Left ventricle myocardium inferior (tissue), 1 donor: ENCODE data around the gene EPHX1. TPM values are rescaled to one million over a fixed set of nuclear protein-coding genes. Genes with fewer than 3 reads are reported as not detected.
"Not testable (repeated sequence)": the region's sequence is repeated elsewhere in the genome, so short reads cannot be mapped to it uniquely, and the experiment has no call there.

Experiments used
- DNase-seq: peaks from one replicate; pipeline ENCODE4 v3.0.0-alpha.2; 2020
- H3K27ac ChIP-seq: fragments of 200-600 bp; replicated peaks from 2 replicates; pipeline ENCODE4 v1.8.0; 2021
- H3K27me3 ChIP-seq: fragments of 200-600 bp; 2 replicates; pipeline ENCODE4 v1.8.0; 2021; ENCODE audit warnings: low read depth
- H3K36me3 ChIP-seq: fragments of 200-600 bp; 2 replicates; pipeline ENCODE4 v1.8.0; 2021
- H3K4me1 ChIP-seq: fragments of 200-600 bp; 2 replicates; pipeline ENCODE4 v1.8.0; 2021
- H3K4me3 ChIP-seq: fragments of 200-600 bp; 2 replicates; pipeline ENCODE4 v1.8.0; 2021; ENCODE audit warnings: mild to moderate bottlenecking, moderate library complexity
- H3K9me3 ChIP-seq: fragments of 200-600 bp; replicated peaks from 2 replicates; pipeline ENCODE4 v1.8.0; 2021
- CTCF ChIP-seq: fragments of 200-600 bp; IDR thresholded peaks from 2 replicates; pipeline ENCODE4 v1.8.0; 2021; ENCODE audit warnings: antibody characterized with exemption, mild to moderate bottlenecking, borderline replicate concordance
- intact Hi-C: fragments of 100-400 bp; cut with micrococcal nuclease; formaldehyde crosslinking; loops from one replicate; pipeline ENCODE4 v1.11.0; 2022
- total RNA-seq: library from RNA; stranded (reverse); fragmentation: NEBNext Ultra II Directional; extraction: Animal tissue kit (Norgen Biotek cat#: 25700); gene quantifications from one replicate; pipeline ENCODE4 v1.2.1, GENCODE V29; 2021
- donor health status: DM: no; HTN: yes; CAD: no; lungs with severe emphysema.

The EPHX1 gene
- total RNA-seq, 1 donor from 2014 or later: 49.7 TPM

GRCh38 chr1:225835856-225836255 lies 25.9 kb downstream of the EPHX1 start:
- no peak for TF ChIP-seq CTCF
- Histone ChIP-seq H3K9me3 (no peaks in the 10 kb centered on the region), H3K4me1 (peaks cover 28% of the 10 kb centered on the region), H3K27me3 (no peaks in the 10 kb centered on the region), H3K4me3 (no peak overlapping the region), H3K27ac (peak overlapping the region; percentile 83), H3K36me3 (peaks cover 68% of the 10 kb centered on the region)
- DNase-seq: peak; percentile 82
- intact Hi-C loops: no loop called here

- intact Hi-C loops, H3K27me3 ChIP-seq, H3K9me3 ChIP-seq, DNase-seq, H3K4me3 ChIP-seq: not testable (repeated sequence)
- Histone ChIP-seq H3K36me3 (peaks cover 67% of the 10 kb centered on the region), H3K27ac (peak overlapping the region; percentile 83), H3K4me1 (peaks cover 28% of the 10 kb centered on the region)
Observed at GRCh38 chr1:225836296-225836695, 26.4 kb downstream of the EPHX1 start.

GRCh38 chr1:225838793-225839192 lies 28.9 kb downstream of the EPHX1 start:
- peaks cover 28% of the 10 kb centered on the region for H3K4me1 ChIP-seq
- DNase-seq: no peak
- H3K4me3 ChIP-seq: no peak overlapping the region
- no peaks in the 10 kb centered on the region for H3K9me3 ChIP-seq
- intact Hi-C loops: no loop called here
- peak overlapping the region; percentile 14 for H3K27ac ChIP-seq
- no peak for TF ChIP-seq CTCF
- H3K27me3 ChIP-seq: no peaks in the 10 kb centered on the region
- peaks cover 63% of the 10 kb centered on the region for H3K36me3 ChIP-seq

- peaks cover 24% of the 10 kb centered on the region for H3K4me1 ChIP-seq
- H3K27ac ChIP-seq: peak overlapping the region; percentile 50
- no peak for TF ChIP-seq CTCF
- no peaks in the 10 kb centered on the region for H3K27me3 ChIP-seq
- no peak overlapping the region for H3K4me3 ChIP-seq
- H3K9me3 ChIP-seq: no peaks in the 10 kb centered on the region
- peaks cover 77% of the 10 kb centered on the region for H3K36me3 ChIP-seq
- intact Hi-C loops: loop anchor here (5.0 kb wide), 1 partner anchor 58 kb away; no protein-coding TSS in a partner anchor
- no peak for DNase-seq
Observed at GRCh38 chr1:225840223-225840610, 30.3 kb downstream of the EPHX1 start.

DNA sequence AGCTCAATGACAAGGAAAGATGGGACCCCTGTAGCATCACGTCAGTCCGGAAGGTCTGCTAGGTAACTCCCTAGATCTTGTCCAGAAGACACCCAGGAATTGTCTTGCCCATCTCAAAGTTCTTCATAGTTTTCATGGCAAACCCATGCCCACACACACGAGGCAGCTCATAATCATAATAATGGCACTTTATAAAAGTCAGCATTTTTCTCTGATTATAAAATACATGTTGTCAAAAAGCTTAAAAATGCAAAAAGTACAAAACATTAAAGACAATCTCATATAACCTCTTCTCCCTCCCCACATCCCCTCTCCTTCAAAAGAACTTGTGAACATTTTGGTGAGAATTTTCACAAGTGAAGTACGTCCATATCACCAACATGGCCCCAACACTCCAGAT lies 30.8 kb downstream of the EPHX1 start:
- intact Hi-C loops: loop anchor here (5.0 kb wide), 1 partner anchor 58 kb away; no protein-coding TSS in a partner anchor
- H3K9me3 ChIP-seq: no peaks in the 10 kb centered on the region
- no peak for TF ChIP-seq CTCF
- no peak overlapping the region for H3K4me3 ChIP-seq
- no peak for DNase-seq
- H3K36me3 ChIP-seq: peaks cover 82% of the 10 kb centered on the region
- H3K4me1 ChIP-seq: peaks cover 24% of the 10 kb centered on the region
- no peaks in the 10 kb centered on the region for H3K27me3 ChIP-seq
- no peak overlapping the region for H3K27ac ChIP-seq

DNA sequence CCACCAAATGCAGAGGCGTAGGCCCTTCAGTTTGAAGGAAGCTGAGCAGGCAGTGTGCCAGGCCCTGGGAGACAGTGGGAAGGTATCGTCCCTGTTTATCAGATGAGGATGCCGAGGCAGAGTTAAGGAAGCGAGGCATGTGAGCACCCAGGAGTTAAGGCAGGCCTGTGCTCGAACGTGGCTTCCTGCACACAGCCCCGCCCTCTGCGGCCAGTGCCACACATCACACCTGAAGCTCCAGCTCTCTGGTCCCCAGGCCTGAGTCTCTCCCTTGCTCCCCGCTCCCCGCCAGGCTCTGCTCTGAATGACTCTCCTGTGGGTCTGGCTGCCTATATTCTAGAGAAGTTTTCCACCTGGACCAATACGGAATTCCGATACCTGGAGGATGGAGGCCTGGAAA lies 32.1 kb downstream of the EPHX1 start:
- TF ChIP-seq CTCF: no peak
- H3K27ac ChIP-seq: no peak overlapping the region
- peaks cover 90% of the 10 kb centered on the region for H3K36me3 ChIP-seq
- H3K4me1 ChIP-seq: peaks cover 18% of the 10 kb centered on the region
- H3K4me3 ChIP-seq: no peak overlapping the region
- no peak for DNase-seq
- intact Hi-C loops: loop anchor here (5.0 kb wide), 1 partner anchor 60 kb away; no protein-coding TSS in a partner anchor
- H3K9me3 ChIP-seq: no peaks in the 10 kb centered on the region
- H3K27me3 ChIP-seq: no peaks in the 10 kb centered on the region
